SH-SY5Y (cell line): ENCODE results near the gene RNF183.

Source experiments
- GATA2 ChIP-seq: IDR thresholded peaks from 2 replicates; pipeline ENCODE4 v1.6.1; 2011; ENCODE audit warnings: mild to moderate bottlenecking, low read depth, low read length
- GATA3 ChIP-seq: IDR thresholded peaks from 2 replicates; pipeline ENCODE4 v1.6.1; 2011; ENCODE audit warnings: low read depth, mild to moderate bottlenecking, low read length, moderate library complexity

DNA sequence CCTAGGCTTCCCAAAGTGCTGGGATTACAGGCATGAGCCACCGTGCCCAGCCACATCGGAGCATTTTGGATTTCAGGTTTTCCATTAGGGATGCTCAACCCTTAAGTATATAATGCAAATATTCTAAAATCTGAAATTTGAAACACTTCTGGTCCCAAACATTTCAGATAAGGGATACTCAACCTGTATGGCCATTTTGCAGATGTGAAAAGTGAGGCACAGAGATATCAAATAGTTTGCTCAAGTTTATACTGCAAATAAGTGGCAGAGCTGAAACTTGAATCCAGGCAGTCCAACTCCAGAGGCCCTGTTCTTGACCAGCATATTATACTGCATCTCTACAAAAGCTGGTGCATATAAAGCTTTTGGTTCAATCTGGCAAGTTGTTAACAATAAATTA lies 34.5 kb upstream of the RNF183 start:
- no peak for TF ChIP-seq GATA2
- no peak for TF ChIP-seq GATA3
